Karpas-422 (cell line): ENCODE measurements around the gene SEZ6L. TPM values are rescaled to one million over a fixed set of nuclear protein-coding genes. Genes with fewer than 3 reads are reported as not detected.

Experiments used
- DNase-seq: peaks from one replicate; pipeline ENCODE4 v3.0.0-alpha.2; 2015
- H2AFZ ChIP-seq: fragments of 200-600 bp; sonication (generic); 2 replicates; pipeline ENCODE4 v1.6.1; 2014; ENCODE audit warnings: antibody characterized with exemption, low read length, mixed read lengths
- H3K27ac ChIP-seq: fragments of 200-600 bp; sonication (generic); 2 replicates; pipeline ENCODE4 v1.5.1; 2014; ENCODE audit warnings: mild to moderate bottlenecking, low read length, moderate library complexity
- H3K27me3 ChIP-seq: fragments of 200-600 bp; sonication (generic); 2 replicates; pipeline ENCODE4 v1.6.1; 2014; ENCODE audit warnings: low read length, mixed read lengths
- H3K36me3 ChIP-seq: fragments of 200-600 bp; sonication (generic); 2 replicates; pipeline ENCODE4 v1.6.1; 2014; ENCODE audit warnings: low read length, mixed read lengths; ENCODE audit not compliant: insufficient read depth
- H3K4me1 ChIP-seq: fragments of 200-600 bp; sonication (generic); 2 replicates; pipeline ENCODE4 v1.6.1; 2014; ENCODE audit warnings: mild to moderate bottlenecking, low read length, mixed read lengths
- H3K4me2 ChIP-seq: fragments of 200-600 bp; sonication (generic); 2 replicates; pipeline ENCODE4 v1.6.1; 2014; ENCODE audit warnings: low read length, low read depth, mild to moderate bottlenecking; ENCODE audit not compliant: poor library complexity, severe bottlenecking
- H3K4me3 ChIP-seq: fragments of 200-600 bp; sonication (generic); 2 replicates; pipeline ENCODE4 v1.5.1; 2014; ENCODE audit warnings: mild to moderate bottlenecking, antibody characterized with exemption, low read length, mixed read lengths
- H3K79me2 ChIP-seq: fragments of 200-600 bp; sonication (generic); 2 replicates; pipeline ENCODE4 v1.6.1; 2014; ENCODE audit warnings: mild to moderate bottlenecking, low read length, mixed read lengths
- H3K9ac ChIP-seq: fragments of 200-600 bp; sonication (generic); 2 replicates; pipeline ENCODE4 v1.6.0; 2014; ENCODE audit warnings: low read length
- H3K9me2 ChIP-seq: fragments of 200-600 bp; sonication (generic), shearing (Covaris generic); replicated peaks from 2 replicates; pipeline ENCODE4 v1.6.0; 2014; ENCODE audit warnings: mild to moderate bottlenecking, low read length, moderate library complexity; ENCODE audit not compliant: insufficient read depth
- H3K9me3 ChIP-seq: fragments of 300-700, 200-600 bp; sonication (generic); 2 replicates; pipeline ENCODE4 v1.6.1; 2014; ENCODE audit warnings: low read length, mixed read lengths
- H4K20me1 ChIP-seq: fragments of 200-600 bp; sonication (generic); 2 replicates; pipeline ENCODE4 v1.6.1; 2014; ENCODE audit warnings: mild to moderate bottlenecking, antibody characterized with exemption, low read length, low read depth; ENCODE audit not compliant: insufficient read depth
- total RNA-seq: library from RNA; depleted of rRNA; stranded (reverse); fragments of >200 nt; shearing (Covaris generic); gene quantifications from 2 replicates; pipeline ENCODE4 v1.2.3, GENCODE V29; 2014; ENCODE audit warnings: low replicate concordance

Gene SEZ6L
- total RNA-seq, 1 experiment from 2014 or later = 0.41 TPM

GRCh38 chr22:26236991-26237390 lies 67.7 kb downstream of the SEZ6L start:
- Histone ChIP-seq H3K9me2 (no peaks in the 10 kb centered on the region), H3K4me1 (no peaks in the 10 kb centered on the region), H2AFZ (no peak overlapping the region), H3K27me3 (no peaks in the 10 kb centered on the region), H3K27ac (no peak overlapping the region), H3K36me3 (no peaks in the 10 kb centered on the region), H3K9me3 (no peaks in the 10 kb centered on the region), H4K20me1 (no peaks in the 10 kb centered on the region), H3K9ac (no peak overlapping the region), H3K79me2 (no peaks in the 10 kb centered on the region), H3K4me2 (no peak overlapping the region), H3K4me3 (no peak overlapping the region)
- DNase-seq = no peak

DNA sequence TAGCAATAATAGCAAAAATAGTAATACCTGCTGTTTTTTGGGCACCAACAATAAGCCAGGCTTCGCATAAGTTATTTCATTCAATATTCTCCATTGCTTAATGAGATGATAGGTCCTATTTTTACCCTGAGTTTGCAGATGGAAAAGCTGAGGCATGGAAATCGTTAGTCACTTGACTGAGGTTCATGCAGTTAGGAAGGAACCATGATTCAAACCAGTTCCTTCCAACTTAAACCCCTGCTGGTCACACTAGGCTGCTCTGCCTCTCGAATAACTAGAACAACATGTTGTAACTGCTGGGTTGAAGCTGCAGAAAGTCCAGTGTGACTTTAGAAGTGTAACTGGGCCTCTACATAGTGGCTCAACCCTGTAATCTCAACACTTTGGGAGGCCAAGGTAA lies 69.3 kb downstream of the SEZ6L start:
- Histone ChIP-seq H3K27me3 (no peaks in the 10 kb centered on the region), H3K79me2 (no peaks in the 10 kb centered on the region), H2AFZ (no peak overlapping the region), H3K9me3 (no peaks in the 10 kb centered on the region), H3K27ac (no peak overlapping the region), H3K4me1 (no peaks in the 10 kb centered on the region), H4K20me1 (no peaks in the 10 kb centered on the region), H3K36me3 (no peaks in the 10 kb centered on the region), H3K4me3 (no peak overlapping the region), H3K9me2 (no peaks in the 10 kb centered on the region), H3K9ac (no peak overlapping the region), H3K4me2 (no peak overlapping the region)
- no peak for DNase-seq

DNA sequence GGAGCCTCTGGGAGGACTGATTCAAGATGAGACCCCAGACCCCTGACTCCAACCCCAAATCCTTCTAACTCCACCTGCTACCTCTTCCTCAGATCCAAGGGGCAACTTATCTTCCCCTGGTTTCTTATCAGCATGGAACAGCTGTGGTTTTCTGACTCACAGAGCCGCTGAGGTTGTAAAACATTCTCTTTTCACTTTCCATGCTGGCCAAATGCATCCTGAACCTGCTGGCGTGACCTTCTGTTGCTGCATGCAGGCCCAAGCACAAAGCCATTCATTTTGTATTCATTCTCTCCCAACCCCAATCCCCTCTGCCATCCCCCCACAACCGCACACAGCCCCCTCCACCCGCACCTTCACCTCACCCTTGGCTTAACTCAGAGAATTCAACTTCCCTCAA lies 70.3 kb downstream of the SEZ6L start:
- Histone ChIP-seq H3K4me2 (no peak overlapping the region), H3K36me3 (no peaks in the 10 kb centered on the region), H3K9ac (no peak overlapping the region), H3K79me2 (no peaks in the 10 kb centered on the region), H3K4me3 (no peak overlapping the region), H4K20me1 (no peaks in the 10 kb centered on the region), H2AFZ (no peak overlapping the region), H3K27me3 (no peaks in the 10 kb centered on the region), H3K9me3 (no peaks in the 10 kb centered on the region), H3K4me1 (no peaks in the 10 kb centered on the region), H3K9me2 (no peaks in the 10 kb centered on the region), H3K27ac (no peak overlapping the region)
- DNase-seq = no peak

DNA sequence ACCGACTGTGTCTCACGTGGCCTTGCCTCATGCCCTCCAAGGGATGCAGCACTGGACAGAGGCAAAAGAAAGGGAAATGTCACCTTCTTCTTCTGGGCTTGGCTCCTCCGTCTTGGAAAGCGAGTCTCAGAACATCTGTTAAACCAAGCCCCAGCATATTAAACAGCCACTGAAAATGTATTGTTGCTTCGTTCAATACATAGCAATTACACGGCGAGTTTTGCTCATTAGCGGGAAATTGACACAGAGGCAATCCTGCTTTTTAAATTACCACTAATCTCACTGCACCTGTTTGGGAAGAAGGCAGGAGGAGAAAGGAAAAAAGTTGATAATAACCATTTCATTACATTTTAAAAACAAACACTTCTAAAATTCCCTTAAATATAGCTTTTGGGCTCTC lies 72.1 kb downstream of the SEZ6L start:
- Histone ChIP-seq H3K4me2 (no peak overlapping the region), H3K27ac (no peak overlapping the region), H3K9me2 (no peaks in the 10 kb centered on the region), H4K20me1 (no peaks in the 10 kb centered on the region), H3K79me2 (no peaks in the 10 kb centered on the region), H3K36me3 (no peaks in the 10 kb centered on the region), H3K9me3 (no peaks in the 10 kb centered on the region), H3K27me3 (no peaks in the 10 kb centered on the region), H3K4me1 (no peaks in the 10 kb centered on the region), H3K9ac (no peak overlapping the region), H2AFZ (no peak overlapping the region), H3K4me3 (no peak overlapping the region)
- no peak for DNase-seq

GRCh38 chr22:26245001-26245400 lies 75.7 kb downstream of the SEZ6L start:
- H3K4me1 ChIP-seq = no peaks in the 10 kb centered on the region
- H3K4me3 ChIP-seq = no peak overlapping the region
- no peaks in the 10 kb centered on the region for H3K9me3 ChIP-seq
- H3K9ac ChIP-seq = no peak overlapping the region
- no peaks in the 10 kb centered on the region for H3K79me2 ChIP-seq
- H3K36me3 ChIP-seq = no peaks in the 10 kb centered on the region
- no peak for DNase-seq
- no peaks in the 10 kb centered on the region for H3K9me2 ChIP-seq
- H3K27me3 ChIP-seq = no peaks in the 10 kb centered on the region
- H2AFZ ChIP-seq = no peak overlapping the region
- no peak overlapping the region for H3K4me2 ChIP-seq
- no peaks in the 10 kb centered on the region for H4K20me1 ChIP-seq
- H3K27ac ChIP-seq = no peak overlapping the region

- H3K4me1 ChIP-seq = no peaks in the 10 kb centered on the region
- DNase-seq = no peak
- H3K9me2 ChIP-seq = no peaks in the 10 kb centered on the region
- no peaks in the 10 kb centered on the region for H3K79me2 ChIP-seq
- no peaks in the 10 kb centered on the region for H3K27me3 ChIP-seq
- H4K20me1 ChIP-seq = no peaks in the 10 kb centered on the region
- H3K27ac ChIP-seq = no peak overlapping the region
- no peak overlapping the region for H2AFZ ChIP-seq
- H3K4me2 ChIP-seq = no peak overlapping the region
- no peaks in the 10 kb centered on the region for H3K36me3 ChIP-seq
- H3K9me3 ChIP-seq = no peaks in the 10 kb centered on the region
- no peak overlapping the region for H3K4me3 ChIP-seq
- H3K9ac ChIP-seq = no peak overlapping the region
Measured at GRCh38 chr22:26246552-26246951, 77.3 kb downstream of the SEZ6L start.

DNA sequence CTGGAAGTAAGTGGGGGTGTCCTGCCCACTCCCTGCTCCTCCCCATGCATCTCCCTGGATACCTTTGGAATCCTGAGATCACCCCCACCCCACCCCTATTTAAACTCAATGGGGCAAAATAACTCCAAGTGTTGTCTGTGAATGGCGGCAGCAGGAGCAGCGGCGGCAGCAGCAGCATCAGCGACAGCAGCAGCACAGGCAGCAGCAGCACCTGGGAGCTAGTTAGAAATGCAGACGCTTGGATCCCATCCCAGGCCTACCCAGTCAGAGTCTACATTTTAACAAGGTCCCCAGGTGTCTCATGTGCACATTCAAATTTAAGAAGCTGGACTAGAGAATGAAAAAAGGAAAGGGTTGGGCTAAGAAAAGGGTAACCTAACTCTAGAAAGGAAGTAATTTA lies 82.6 kb downstream of the SEZ6L start:
- DNase-seq = no peak
- H3K4me2 ChIP-seq = no peak overlapping the region
- no peaks in the 10 kb centered on the region for H3K36me3 ChIP-seq
- no peak overlapping the region for H2AFZ ChIP-seq
- no peaks in the 10 kb centered on the region for H4K20me1 ChIP-seq
- no peaks in the 10 kb centered on the region for H3K79me2 ChIP-seq
- no peak overlapping the region for H3K4me3 ChIP-seq
- H3K9ac ChIP-seq = no peak overlapping the region
- H3K27ac ChIP-seq = no peak overlapping the region
- no peaks in the 10 kb centered on the region for H3K27me3 ChIP-seq
- H3K9me3 ChIP-seq = no peaks in the 10 kb centered on the region
- H3K9me2 ChIP-seq = no peaks in the 10 kb centered on the region
- no peaks in the 10 kb centered on the region for H3K4me1 ChIP-seq

DNA sequence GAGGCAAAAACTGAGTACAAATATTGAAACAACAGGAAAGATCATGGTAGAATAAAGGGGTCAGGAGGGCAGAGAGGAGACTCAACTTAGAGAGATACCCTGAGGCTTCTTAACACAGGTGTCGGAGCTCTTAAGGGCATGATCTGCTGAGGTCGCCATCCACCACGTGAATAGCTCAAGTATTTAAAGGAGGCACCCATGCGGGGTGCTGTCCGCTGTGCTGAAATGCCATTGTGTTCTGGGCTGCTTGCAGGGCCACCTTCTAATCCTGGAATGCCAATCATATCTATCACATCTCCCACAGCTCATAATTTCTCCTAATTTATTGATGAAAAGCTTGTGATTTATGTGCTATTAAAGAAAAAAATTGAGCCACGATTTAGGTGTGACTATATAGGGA lies 90.2 kb downstream of the SEZ6L start:
- Histone ChIP-seq H4K20me1 (no peaks in the 10 kb centered on the region), H3K4me1 (no peaks in the 10 kb centered on the region), H3K27ac (no peak overlapping the region), H3K27me3 (no peaks in the 10 kb centered on the region), H3K9me3 (no peaks in the 10 kb centered on the region), H3K79me2 (no peaks in the 10 kb centered on the region), H3K36me3 (no peaks in the 10 kb centered on the region), H3K9me2 (no peaks in the 10 kb centered on the region), H3K4me3 (no peak overlapping the region), H3K9ac (no peak overlapping the region), H3K4me2 (no peak overlapping the region), H2AFZ (no peak overlapping the region)
- DNase-seq = peak; percentile 91

GRCh38 chr22:26264162-26264561 lies 94.9 kb downstream of the SEZ6L start:
- H3K9ac ChIP-seq = no peak overlapping the region

More at GRCh38 chr22:26264162-26264561, 94.9 kb downstream of the SEZ6L start:
- H3K36me3 ChIP-seq = no peaks in the 10 kb centered on the region
- H3K4me1 ChIP-seq = no peaks in the 10 kb centered on the region
- no peaks in the 10 kb centered on the region for H4K20me1 ChIP-seq
- no peak for DNase-seq
- no peak overlapping the region for H3K4me2 ChIP-seq
- no peak overlapping the region for H3K27ac ChIP-seq
- H3K9me2 ChIP-seq = no peaks in the 10 kb centered on the region
- no peaks in the 10 kb centered on the region for H3K9me3 ChIP-seq
- H3K4me3 ChIP-seq = no peak overlapping the region
- no peak overlapping the region for H2AFZ ChIP-seq
- no peaks in the 10 kb centered on the region for H3K79me2 ChIP-seq
- no peaks in the 10 kb centered on the region for H3K27me3 ChIP-seq
